NB4 (cell line): ENCODE data around the gene WDR45B.

Source experiments
- TF ChIP-seq, protein P1 (sequence below): IDR thresholded peaks from 2 replicates; pipeline ENCODE4 v1.6.1; 2011; ENCODE audit warnings: low read depth, low read length
- TF ChIP-seq, protein P2 (sequence below): IDR thresholded peaks from one replicate; pipeline ENCODE4 v1.5.1; 2012; ENCODE audit warnings: low read depth, low read length

GRCh38 chr17:82650723-82651122, 2.5 kb upstream of the WDR45B start:
- TF ChIP-seq, protein P1, sequence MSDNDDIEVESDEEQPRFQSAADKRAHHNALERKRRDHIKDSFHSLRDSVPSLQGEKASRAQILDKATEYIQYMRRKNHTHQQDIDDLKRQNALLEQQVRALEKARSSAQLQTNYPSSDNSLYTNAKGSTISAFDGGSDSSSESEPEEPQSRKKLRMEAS: no peak
- TF ChIP-seq, protein P2, sequence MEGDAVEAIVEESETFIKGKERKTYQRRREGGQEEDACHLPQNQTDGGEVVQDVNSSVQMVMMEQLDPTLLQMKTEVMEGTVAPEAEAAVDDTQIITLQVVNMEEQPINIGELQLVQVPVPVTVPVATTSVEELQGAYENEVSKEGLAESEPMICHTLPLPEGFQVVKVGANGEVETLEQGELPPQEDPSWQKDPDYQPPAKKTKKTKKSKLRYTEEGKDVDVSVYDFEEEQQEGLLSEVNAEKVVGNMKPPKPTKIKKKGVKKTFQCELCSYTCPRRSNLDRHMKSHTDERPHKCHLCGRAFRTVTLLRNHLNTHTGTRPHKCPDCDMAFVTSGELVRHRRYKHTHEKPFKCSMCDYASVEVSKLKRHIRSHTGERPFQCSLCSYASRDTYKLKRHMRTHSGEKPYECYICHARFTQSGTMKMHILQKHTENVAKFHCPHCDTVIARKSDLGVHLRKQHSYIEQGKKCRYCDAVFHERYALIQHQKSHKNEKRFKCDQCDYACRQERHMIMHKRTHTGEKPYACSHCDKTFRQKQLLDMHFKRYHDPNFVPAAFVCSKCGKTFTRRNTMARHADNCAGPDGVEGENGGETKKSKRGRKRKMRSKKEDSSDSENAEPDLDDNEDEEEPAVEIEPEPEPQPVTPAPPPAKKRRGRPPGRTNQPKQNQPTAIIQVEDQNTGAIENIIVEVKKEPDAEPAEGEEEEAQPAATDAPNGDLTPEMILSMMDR: no peak
